ENCODE data around the gene C1orf74. TPM values are rescaled to one million over a fixed set of nuclear protein-coding genes. Genes with fewer than 3 reads are reported as not detected.

C1orf74 gene
- total RNA-seq, 1 donor: 3.6 TPM

DNA sequence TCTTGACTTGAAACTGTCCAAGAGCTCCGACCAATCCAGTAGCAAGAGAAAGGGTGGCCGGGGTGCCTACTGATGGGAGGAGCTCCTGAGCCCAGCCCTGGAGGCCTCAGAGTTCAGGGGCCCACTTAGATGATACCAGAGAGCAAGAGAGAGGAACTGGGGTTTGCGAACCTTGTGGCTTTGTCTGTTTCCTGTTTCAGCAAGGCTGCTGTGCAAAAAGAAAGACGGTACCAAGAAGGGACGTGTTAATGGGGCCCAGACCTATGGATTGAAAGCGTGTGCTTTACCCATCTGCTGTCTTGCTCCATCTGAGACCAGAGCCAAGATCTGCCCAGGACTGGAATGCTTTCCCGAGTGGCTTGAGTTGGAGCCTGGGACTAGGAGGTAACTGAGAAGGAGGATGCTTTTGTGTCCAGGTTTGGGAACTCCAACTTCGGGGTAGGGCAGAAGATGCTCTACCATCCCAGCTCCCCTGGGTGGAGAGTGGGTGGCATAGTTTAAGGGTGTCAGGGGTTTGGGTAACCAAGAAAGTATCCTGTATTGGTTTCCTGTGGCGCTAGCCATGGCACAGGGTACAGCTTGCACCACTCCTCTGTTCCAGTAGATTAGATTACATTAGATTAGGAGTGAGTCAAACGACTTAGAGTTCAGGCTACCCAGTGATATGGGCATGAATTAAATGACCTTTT is 28.3 kb downstream of the C1orf74 start, which contains the start of gene TRAF3IP3:
TSS of gene TRAF3IP3 (plus strand) at position 128 of the 689 bp plus-strand sequence. CDS start 3,987 bp downstream, outside the sequence.
- no peak for DNase-seq (ENCODE audit: low read depth)
- H3K4me3 ChIP-seq (ENCODE audit: low read depth, low read length): no peak within 1 kb of the TSS
- TF ChIP-seq, protein P1, sequence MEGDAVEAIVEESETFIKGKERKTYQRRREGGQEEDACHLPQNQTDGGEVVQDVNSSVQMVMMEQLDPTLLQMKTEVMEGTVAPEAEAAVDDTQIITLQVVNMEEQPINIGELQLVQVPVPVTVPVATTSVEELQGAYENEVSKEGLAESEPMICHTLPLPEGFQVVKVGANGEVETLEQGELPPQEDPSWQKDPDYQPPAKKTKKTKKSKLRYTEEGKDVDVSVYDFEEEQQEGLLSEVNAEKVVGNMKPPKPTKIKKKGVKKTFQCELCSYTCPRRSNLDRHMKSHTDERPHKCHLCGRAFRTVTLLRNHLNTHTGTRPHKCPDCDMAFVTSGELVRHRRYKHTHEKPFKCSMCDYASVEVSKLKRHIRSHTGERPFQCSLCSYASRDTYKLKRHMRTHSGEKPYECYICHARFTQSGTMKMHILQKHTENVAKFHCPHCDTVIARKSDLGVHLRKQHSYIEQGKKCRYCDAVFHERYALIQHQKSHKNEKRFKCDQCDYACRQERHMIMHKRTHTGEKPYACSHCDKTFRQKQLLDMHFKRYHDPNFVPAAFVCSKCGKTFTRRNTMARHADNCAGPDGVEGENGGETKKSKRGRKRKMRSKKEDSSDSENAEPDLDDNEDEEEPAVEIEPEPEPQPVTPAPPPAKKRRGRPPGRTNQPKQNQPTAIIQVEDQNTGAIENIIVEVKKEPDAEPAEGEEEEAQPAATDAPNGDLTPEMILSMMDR (IDR thresholded peaks at IDR 0.05; ENCODE audit: insufficient read depth, low read length): no peak

DNA sequence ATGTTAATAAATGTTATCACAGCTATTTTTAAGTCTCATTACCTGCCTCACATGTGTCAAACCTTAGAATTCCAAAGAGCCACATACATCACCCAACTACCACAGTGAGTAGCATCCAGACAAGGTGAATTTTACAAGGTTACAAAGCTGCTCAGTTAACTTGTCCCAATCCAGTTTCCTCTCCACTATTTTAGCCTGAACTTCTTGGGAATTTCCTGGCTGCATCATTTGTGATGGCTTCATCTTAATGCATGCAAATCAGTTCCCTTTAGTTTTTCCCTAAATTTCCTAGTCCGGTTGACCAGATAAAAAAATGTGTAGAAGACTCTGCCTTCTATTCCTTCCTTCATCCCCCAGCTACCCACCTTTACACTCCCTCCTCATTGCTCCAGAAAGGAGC is 29.1 kb downstream of the C1orf74 start:
- H3K4me3 ChIP-seq (ENCODE audit: low read depth, low read length): no peak overlapping the region
- TF ChIP-seq, protein P1 (IDR thresholded peaks at IDR 0.05; ENCODE audit: insufficient read depth, low read length): no peak
- no peak for DNase-seq (ENCODE audit: low read depth)

DNA sequence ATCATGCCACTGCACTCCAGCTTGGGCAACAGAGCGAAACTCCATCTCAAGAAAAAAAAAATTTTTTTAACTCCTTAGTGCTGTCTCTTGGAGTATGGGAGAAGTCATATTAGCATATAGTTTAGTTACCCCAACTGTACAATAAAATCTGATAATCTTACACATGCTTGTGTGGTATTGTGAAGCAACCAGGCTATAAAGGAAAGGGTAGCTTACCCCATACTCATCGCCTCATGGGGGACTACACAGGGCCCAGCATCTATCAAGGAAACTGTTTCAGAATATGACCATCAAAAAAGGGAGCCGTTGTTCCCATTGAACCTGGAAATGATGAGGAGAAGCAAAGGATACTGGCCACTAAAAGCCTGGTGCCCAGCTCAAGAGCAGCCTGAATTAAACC is 31.5 kb downstream of the C1orf74 start:
- TF ChIP-seq, protein P1 (IDR thresholded peaks at IDR 0.05; ENCODE audit: insufficient read depth, low read length): no peak
- H3K4me3 ChIP-seq (ENCODE audit: low read depth, low read length): no peak overlapping the region
- no peak for DNase-seq (ENCODE audit: low read depth)

DNA sequence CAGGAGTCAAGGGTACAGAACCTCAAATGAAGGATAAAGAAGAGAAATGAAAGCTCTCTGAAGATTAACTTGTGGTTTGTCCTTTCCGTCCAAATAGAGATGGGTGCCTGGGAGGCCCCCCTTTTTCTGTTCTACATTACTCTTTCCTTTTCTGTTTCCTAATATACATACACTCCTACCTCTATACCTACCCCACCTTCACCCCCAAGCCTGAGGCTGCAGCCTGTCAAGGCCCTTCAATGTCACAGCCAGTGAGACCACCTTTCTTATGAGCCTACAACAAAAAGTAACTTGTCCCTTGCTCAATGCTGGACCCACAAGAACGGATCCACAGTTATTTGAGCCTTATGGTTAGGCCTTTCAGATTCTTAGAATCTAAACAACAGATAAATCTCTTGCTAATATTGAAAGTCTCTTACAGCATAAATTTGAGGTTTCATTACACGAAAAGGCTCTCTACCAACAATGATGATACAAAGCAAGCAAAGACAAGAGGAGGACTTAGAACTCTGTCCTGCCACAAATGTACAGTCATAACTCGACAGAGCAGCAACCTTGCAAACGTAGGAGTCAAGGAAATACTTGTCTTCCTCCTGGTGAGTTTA is 32.6 kb downstream of the C1orf74 start:
- no peak overlapping the region for H3K4me3 ChIP-seq (ENCODE audit: low read depth, low read length)
- TF ChIP-seq, protein P1 (IDR thresholded peaks at IDR 0.05; ENCODE audit: insufficient read depth, low read length): no peak

DNA sequence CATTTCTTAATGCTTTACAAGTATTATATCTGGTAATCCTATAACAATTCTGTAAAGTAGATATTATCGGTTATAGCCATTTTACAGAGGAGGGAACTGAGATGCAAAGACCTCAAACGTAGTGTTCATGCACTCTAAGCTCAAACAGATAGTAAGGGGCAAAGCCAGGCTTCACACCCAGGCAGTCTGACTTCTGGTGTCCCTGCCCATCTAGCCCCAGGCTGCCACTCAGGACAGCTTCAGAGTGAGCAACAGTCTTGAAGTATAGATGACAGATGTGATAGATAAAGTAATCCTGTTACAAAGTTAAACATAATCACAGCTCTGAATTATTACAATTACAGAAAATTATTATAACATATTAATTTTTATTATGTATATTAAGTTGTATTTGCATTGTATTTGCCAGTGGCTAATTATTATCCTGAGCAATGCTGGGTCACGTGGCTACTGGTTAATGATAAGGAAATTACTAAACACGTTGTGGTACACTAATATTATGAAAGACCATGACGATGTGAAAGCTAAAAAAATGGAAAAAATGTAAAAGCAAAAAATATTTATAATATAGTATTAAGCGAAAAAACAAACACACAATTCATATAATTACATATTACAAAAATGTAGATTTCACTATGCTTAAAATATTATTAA is 34.6 kb downstream of the C1orf74 start:
- H3K4me3 ChIP-seq (ENCODE audit: low read depth, low read length): no peak overlapping the region
- no peak for DNase-seq (ENCODE audit: low read depth)
- TF ChIP-seq, protein P1 (IDR thresholded peaks at IDR 0.05; ENCODE audit: insufficient read depth, low read length): no peak

More for the DNA sequence above, 32.6 kb downstream of the C1orf74 start:
- DNase-seq (ENCODE audit: low read depth): no peak

DNA sequence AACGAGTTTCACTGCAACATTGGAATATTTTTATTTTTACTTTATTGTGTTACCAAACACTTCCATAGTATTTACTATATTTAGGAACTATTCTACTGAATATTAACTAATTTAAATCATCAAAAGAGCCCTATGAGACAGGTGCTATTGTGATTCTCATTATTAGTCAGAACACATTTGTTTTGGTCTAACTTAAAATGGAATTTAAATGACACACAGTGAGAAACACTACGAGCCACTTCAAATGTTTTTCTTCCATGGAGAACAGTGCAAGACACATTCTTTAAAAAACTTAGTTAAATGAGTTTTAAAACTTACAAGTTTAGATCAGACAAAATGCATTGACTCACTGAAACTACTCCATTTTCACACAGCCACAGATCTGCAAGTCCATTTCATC is 35.2 kb downstream of the C1orf74 start:
- no peak overlapping the region for H3K4me3 ChIP-seq (ENCODE audit: low read depth, low read length)
- no peak for DNase-seq (ENCODE audit: low read depth)
- TF ChIP-seq, protein P1 (IDR thresholded peaks at IDR 0.05; ENCODE audit: insufficient read depth, low read length): no peak
